ENCODE results near the gene ANXA1.

The ANXA1 gene

GRCh38 chr9:73138516-73138915 is 13.1 kb upstream of the ANXA1 start:
- H3K27ac ChIP-seq, result no peak overlapping the region
- TF ChIP-seq, protein P1, sequence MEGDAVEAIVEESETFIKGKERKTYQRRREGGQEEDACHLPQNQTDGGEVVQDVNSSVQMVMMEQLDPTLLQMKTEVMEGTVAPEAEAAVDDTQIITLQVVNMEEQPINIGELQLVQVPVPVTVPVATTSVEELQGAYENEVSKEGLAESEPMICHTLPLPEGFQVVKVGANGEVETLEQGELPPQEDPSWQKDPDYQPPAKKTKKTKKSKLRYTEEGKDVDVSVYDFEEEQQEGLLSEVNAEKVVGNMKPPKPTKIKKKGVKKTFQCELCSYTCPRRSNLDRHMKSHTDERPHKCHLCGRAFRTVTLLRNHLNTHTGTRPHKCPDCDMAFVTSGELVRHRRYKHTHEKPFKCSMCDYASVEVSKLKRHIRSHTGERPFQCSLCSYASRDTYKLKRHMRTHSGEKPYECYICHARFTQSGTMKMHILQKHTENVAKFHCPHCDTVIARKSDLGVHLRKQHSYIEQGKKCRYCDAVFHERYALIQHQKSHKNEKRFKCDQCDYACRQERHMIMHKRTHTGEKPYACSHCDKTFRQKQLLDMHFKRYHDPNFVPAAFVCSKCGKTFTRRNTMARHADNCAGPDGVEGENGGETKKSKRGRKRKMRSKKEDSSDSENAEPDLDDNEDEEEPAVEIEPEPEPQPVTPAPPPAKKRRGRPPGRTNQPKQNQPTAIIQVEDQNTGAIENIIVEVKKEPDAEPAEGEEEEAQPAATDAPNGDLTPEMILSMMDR (IDR thresholded peaks at IDR 0.05), result no peak
- no peak for TF ChIP-seq ZFX (IDR thresholded peaks at IDR 0.05; ENCODE audit: borderline replicate concordance)

DNA sequence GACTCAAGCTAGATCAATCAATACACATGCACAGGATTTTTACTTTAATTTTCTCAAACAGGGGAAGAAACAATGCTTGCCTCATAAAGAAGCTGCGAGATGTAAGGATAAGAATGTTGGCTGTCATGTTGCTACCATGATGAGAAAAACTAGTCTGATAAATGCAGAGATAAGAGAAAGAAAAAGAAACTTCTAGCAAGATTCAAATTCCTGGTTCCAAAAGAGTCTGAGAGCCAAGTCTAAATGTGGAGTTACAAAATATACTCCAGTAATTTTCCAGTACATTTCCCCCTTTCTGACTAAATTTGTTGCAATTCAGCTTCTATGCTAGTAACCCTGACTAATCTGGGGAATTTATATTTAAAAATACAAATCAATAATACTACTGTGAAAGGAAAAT is 10.4 kb upstream of the ANXA1 start:
- TF ChIP-seq, protein P1 (IDR thresholded peaks at IDR 0.05), result no peak
- TF ChIP-seq ZFX (IDR thresholded peaks at IDR 0.05; ENCODE audit: borderline replicate concordance), result no peak
- no peak overlapping the region for H3K27ac ChIP-seq

DNA sequence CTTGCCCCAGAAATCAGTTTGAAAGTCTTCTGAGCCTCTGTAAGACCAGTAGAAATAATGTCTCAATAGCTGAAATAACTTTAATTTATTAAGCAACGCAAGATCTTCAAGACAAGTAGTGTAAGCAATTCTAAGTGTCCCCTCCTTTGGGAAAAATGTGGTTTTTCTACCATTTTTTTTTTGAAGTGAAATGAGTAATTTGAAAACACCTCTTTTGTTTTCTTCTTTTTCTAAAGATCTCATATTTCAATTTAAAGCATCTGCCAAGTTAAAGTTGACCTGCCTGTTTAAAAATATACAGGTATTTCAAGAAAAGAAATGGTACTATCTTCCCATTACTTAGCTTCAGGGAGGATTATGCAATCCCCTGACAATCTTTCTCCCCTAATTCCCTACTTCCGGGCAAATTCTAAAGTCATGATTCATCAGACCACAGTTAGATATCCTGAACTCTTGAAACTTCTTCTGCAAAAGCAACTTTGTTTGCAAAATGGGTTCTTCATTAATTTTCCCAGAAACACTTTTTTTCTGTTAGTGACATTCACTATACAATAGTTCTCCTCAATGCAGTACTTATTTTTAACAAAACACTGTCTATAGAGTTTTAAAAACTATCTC is 7.8 kb upstream of the ANXA1 start:
- TF ChIP-seq, protein P1 (IDR thresholded peaks at IDR 0.05), result no peak
- TF ChIP-seq ZFX (IDR thresholded peaks at IDR 0.05; ENCODE audit: borderline replicate concordance), result no peak
- H3K27ac ChIP-seq, result no peak overlapping the region

GRCh38 chr9:73146111-73146815 is 5.4 kb upstream of the ANXA1 start:
- TF ChIP-seq ZFX (IDR thresholded peaks at IDR 0.05; ENCODE audit: borderline replicate concordance), result no peak
- TF ChIP-seq, protein P1 (IDR thresholded peaks at IDR 0.05), result no peak
- H3K27ac ChIP-seq, result peak overlapping the region; percentile 34

- TF ChIP-seq ZFX (IDR thresholded peaks at IDR 0.05; ENCODE audit: borderline replicate concordance), result no peak
- no peak overlapping the region for H3K27ac ChIP-seq
Observed at GRCh38 chr9:73148447-73148937, 3.2 kb upstream of the ANXA1 start.

DNA sequence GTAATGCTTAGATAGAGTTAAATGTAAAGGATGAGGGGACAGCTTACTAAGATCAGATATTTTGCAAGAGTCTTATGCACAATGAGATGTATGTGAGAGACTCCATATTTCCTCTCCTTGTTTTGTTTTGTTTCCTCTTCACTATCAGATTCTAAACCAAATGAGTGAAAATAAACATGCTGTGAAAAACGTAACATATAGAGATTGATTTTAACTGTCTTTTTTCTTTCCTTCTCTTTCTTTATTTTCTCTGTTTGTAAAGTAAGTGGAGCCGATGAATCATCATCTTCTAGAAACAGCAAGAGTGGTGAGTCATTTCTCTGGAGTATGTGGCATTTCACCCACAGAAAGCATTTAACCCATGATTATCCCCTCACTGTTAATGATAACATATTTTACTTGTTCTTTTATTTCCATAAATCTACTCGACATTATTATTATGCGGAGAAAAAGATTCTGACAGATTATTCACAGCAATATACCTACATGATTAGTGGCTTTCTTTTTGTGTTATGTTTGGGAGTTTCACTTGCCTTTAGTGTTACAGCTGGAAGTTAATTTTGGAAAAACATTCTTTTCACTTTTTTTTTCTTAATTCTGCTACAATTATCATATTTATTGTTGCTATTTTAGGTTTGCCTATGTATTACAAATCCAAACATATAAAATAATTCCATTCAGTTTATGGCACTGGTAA is 2.1 kb upstream of the ANXA1 start:
- no peak overlapping the region for H3K27ac ChIP-seq
- TF ChIP-seq, protein P1 (IDR thresholded peaks at IDR 0.05), result no peak
- no peak for TF ChIP-seq ZFX (IDR thresholded peaks at IDR 0.05; ENCODE audit: borderline replicate concordance)

DNA sequence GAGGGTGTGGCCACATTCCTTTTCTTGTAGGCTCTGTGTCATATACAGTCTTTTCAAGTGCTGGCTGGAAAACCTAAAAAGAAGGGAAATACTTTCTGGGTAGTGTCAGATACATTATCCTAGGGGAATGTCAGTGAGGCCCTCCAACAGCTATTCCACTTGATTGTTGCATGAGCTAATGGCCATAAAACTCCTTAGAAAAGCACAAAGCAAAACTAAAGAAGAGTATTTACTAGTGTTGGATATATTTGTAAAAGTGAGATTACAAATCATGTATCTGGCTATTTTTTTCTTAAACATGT is 829 bp downstream of the ANXA1 start:
- TF ChIP-seq, protein P1 (IDR thresholded peaks at IDR 0.05), result no peak
- TF ChIP-seq ZFX (IDR thresholded peaks at IDR 0.05; ENCODE audit: borderline replicate concordance), result no peak

More for the DNA sequence above, 829 bp downstream of the ANXA1 start:
- H3K27ac ChIP-seq, result no peak overlapping the region
